ENCODE measurements around the gene PASK.

PASK gene

GRCh38 chr2:241081643-241082340 is 67.5 kb downstream of the PASK start:
- no peak for DNase-seq (ENCODE audit: low read depth)

DNA sequence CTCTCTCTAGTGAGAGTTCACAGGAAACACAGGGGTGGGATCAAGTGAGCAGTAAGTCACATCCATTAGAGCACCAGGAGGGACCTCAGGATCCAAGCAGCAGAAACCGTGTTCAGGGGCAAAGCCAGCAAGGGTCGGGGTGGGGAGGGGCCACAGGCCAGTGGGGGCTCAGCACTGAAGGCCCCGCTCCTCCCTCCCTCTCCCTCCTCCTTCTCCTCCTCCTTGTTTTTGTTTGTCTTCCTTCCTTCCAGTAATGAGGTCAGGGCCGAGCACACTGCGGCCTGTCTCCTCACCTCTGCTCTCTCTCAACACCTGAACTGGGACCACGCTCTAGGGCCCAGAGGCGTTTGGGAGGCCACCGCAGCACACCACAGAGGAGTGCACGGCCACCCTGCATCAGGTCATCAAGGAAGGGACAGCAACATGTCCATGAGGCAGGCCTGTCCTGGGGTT is 68.1 kb downstream of the PASK start:
- DNase-seq (ENCODE audit: low read depth), result no peak

GRCh38 chr2:241080405-241081189 is 68.7 kb downstream of the PASK start:
- DNase-seq (ENCODE audit: low read depth), result no peak

- no peak for DNase-seq (ENCODE audit: low read depth)
Measured at GRCh38 chr2:241074901-241075540, 74.3 kb downstream of the PASK start.

DNA sequence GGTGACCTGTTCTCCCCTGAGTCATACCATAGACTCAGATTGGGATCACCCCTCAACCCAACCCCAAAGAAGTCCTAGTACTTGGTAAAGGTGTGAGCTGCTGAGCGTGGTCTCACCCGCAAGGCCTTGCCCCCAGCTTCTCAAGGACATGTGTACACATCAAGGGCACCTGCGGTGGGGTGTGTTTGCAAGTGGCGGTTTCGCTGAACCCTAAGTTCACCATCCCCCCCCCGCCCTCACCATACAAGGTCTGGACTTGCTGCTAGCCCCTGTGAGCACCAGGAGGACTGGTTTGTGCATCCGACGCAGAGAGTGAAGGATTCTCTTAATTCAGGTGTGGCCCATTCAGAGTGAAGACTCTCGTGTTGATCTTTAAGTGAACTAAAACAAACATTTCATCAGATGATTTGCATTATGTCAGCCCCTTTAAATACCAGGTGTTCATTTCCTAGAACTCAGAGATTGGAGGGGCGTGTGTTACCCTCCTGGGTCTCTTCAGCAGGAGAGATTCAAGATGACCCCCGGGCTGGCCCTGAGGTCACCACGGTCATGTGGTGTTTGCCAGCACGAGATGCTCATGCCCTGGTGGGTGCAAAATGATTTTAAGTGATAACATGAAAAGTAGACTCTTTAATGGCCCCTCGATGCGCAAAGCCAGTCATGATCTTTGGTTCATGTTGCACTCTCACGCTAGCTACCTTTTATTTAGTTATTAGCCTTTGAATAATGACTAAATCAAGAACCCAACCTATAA is 75.0 kb downstream of the PASK start:
- no peak for DNase-seq (ENCODE audit: low read depth)

GRCh38 chr2:241073166-241074064 is 75.9 kb downstream of the PASK start:
- no peak for DNase-seq (ENCODE audit: low read depth)

DNA sequence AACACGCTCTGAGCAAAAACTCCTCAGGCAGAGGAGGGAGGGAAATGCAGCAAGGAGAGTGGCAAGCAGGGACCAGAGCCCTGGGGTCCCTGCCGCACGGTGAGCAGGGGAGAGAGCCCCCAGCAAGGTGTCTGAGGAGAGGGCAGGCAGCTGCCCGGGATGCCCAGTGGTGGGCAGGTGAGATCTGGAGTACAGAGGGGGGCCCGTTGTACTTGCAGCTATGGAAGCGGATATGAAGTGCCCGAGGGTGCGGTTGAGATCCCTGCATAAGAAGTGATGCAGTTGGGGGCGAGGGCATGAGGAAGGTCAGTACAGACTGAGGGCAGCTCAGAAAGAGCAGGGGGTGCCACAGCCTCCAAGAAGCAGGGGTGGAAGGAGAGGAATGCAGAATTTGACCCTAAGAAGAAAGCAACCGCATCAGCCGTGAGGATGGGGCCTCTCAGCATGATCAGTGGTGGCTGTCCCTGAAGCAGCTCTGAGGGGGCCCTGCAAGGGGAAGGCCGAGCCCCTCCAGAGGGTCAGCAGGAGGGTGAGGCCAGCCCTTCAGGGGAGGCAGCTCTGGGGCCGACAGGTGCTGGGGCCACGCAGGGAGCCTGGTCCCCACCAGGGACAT is 76.6 kb downstream of the PASK start:
- DNase-seq (ENCODE audit: low read depth), result no peak

DNA sequence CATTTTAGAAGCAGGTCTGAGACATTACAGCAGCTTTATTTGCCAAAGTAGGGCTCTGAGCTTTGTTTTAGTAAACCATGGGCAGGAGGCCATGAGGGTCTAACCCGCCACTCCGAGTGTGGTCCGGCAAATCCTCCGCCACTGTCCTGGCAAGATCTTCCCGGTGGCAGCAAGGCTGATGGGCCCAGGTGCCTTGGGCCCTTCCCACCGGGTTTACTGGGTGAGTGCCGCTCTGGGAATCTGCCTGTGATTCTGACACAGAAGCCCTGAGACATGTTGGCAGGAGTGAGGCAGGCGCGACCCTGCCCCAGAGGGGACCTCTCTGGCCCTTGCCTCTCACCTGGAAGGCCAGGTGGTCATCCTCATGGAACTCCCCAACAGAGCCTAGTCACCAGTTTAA is 77.1 kb downstream of the PASK start:
- DNase-seq (ENCODE audit: low read depth), result no peak

DNA sequence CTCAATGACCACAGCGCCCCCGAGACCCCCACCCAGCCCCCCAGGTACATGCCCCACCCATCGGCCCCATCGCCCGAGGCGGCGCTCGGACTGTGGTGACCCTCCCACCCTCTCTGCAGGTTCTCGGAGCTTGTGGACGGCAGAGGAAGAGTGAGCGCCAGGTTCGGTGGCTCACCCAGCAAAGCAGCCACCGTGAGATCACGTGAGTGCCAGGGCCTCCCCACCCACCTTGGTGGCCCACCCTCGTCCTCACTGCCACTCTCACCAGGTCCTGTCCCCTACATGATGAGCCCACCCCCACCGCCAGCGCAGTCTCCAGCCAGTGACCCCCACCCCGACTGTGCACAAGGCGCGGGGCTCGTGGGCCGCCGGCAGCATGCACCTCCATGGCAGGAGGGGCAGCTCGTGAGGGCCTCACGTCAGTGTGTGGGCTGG is 77.6 kb downstream of the PASK start:
- DNase-seq (ENCODE audit: low read depth), result no peak

DNA sequence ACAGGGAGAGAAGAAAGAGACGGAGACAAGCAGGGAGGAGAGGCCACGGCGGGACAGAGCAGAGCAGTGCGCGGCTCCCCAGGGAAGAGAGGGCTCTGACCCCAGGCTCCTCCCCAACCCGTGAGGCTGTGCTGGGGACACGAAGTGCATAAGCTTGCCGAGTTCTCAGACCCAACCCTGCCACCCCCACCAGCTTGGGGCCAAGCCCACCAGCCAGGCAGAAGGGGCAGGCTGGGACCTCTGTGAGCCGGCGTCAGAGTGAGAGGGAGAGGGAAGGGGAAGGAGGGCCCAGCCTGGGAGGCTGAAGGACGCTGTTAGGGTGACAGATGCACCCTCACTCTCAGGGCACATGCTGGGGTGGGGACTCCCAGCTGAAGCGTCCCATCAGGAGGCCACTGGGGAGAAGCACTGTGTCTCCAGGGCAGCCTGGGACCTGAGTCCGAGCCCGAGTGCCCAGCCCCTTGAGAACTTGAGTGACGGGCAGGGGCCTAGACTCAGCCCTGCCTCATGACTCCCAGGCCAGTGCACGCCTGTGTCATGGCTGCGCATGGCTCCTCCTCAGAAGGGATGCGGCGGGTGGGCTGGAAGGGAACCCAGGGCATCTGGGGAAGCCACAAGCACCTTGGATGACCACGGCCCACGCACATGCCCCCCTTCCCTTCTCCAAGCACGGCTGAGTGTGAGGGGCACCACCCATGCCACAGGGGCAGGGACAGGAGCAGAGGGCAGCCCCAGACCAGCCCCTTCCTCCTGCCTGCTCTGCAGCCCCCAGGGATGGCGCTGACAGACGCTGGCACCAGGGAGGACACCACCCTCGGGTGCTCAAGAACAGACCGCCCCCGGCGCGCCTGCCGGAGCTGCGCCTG is 78.2 kb downstream of the PASK start:
- DNase-seq (ENCODE audit: low read depth), result no peak

DNA sequence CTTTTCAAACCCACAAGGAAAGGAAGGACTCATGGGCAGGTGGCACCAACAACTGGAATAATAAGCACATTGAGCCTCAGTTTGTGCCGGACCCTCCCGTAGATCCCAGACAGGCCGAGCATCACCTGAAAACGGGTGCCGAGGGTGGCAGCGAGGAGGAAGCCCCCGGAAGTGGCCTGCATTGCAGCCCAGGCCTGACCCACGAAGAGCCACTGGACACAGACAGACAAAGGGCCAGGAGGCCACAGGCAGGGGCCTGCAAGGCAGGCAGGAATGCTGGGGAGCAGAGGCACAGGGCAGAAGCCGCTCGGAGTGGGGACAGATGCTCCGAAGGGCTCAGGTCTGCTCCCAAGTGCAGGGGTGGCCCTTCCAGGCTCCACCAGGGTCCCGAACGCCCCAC is 78.9 kb downstream of the PASK start:
- no peak for DNase-seq (ENCODE audit: low read depth)

DNA sequence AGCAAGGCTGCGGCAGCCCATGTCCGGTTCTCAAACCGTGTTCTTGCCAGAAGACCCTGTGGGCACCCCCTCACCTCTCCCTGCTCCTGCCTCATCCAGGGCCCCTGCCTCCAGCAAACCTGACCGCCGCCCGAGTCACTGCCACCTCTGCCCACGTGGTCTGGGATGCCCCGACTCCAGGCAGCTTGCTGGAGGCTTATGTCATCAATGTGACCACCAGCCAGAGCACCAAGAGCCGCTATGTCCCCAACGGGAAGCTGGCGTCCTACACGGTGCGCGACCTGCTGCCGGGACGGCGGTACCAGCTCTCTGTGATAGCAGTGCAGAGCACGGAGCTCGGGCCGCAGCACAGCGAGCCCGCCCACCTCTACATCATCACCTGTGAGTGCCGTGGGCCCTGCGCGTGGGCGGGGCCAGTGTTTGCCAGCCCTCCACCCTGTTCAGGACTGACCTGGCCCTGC is 79.4 kb downstream of the PASK start:
- DNase-seq (ENCODE audit: low read depth), result no peak

DNA sequence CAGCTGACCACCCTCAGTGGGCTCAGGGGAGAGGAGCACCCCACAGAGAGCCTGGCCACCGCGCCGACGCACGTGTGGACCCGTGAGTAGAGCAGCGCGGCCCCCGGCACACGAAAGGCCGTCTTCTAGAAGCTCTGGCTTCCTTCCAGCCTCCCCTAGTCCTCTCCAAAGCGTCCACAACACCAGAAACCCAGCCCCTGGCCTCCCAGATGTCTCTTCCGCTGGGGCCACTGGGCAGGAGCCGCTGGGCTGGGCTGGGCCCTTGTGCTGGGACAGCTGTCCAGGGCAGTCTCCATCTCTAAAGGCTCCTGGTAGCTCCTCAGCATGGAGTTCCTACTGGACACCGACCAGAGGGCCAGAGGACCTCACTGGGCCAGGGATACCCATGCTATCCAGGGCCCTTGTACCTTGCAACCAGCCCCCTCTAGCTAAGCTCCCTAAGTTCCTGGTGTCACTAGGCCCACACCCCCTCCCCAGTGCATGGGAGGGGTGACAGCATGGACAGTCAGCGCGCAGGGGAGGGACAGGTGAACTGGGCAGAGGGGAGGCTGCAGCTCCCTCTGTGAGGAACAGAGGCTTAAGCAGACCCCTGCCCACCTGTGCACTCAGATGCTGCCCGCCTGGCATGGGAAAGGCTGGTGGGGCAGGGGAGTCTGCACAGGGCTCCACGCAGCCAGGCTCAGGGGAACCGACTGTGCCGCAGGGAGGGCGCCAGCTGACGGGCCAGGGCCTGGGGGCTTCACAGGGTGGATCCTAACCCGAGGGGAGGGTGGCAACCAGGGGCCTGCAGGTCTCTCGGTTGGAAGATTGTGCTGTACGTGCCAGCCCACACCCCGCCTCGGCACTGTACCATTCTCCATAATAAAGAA is 80.1 kb downstream of the PASK start:
- no peak for DNase-seq (ENCODE audit: low read depth)

GRCh38 chr2:241068136-241068941 is 80.9 kb downstream of the PASK start:
- DNase-seq (ENCODE audit: low read depth), result no peak

GRCh38 chr2:241067501-241068135 is 81.7 kb downstream of the PASK start:
- DNase-seq (ENCODE audit: low read depth), result no peak

DNA sequence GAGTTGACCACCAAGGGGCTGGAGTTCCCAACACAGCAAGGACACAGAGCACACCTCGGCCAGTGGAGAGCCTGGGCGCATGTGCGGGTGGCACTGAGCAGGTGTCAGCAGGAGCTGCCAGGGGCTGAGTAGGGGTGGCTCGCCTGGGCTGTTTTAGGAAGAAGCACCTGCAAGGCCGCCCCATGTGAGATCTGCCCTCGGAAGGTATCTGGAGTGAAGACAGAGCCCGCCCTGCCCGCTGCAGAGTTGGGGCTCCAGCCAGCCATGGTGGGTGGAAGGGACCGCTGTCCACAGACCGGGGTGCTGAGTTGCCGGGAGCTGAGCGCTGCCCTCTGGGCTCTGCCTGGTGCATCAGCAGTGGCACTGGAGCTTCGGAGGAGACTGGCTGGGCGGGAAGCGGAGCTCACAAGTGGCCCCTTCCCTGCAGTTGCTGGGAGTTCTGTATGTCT is 82.4 kb downstream of the PASK start:
- DNase-seq (ENCODE audit: low read depth), result no peak

- no peak for DNase-seq (ENCODE audit: low read depth)
Measured at GRCh38 chr2:241066171-241066892, 82.9 kb downstream of the PASK start.
